GM12892 (cell line): ENCODE results near the gene VAMP2.

Source experiments
- POLR2A ChIP-seq: IDR thresholded peaks from 2 replicates; pipeline ENCODE4 v1.6.1; 2011; ENCODE audit warnings: low read depth, low read length, control low read depth
- POLR2AphosphoS5 ChIP-seq: IDR thresholded peaks from 2 replicates; pipeline ENCODE4 v1.6.1; 2011; ENCODE audit warnings: low read depth, low read length, control low read depth

- TF ChIP-seq POLR2A (no peak), POLR2AphosphoS5 (no peak)
These were observed 14.8 kb downstream of the VAMP2 start for GRCh38 chr17:8147805-8148404.
